Ascending aorta (tissue), 2 donors: ENCODE results near the gene ACSM4. TPM values are rescaled to one million over a fixed set of nuclear protein-coding genes. Genes with fewer than 3 reads are reported as not detected.
A peak's percentile ranks its signal among the peaks of the same experiment; 100 is the strongest.

Source experiments
- DNase-seq, 2 donors: peaks; one replicate each; pipeline ENCODE4 v3.0.0-alpha.2; 2019; ENCODE audit warnings: low spot score in 2 of 2
- H3K27ac ChIP-seq, 2 donors: fragments of 200-600 bp; sonication (generic); one replicate each; pipeline ENCODE4 v1.5.1; 2016 to 2017; ENCODE audit warnings: mild to moderate bottlenecking in 1 of 2
- H3K27me3 ChIP-seq: fragments of 200-600 bp; sonication (generic); one replicate; pipeline ENCODE4 v1.5.1; 2017
- H3K36me3 ChIP-seq, 2 donors: fragments of 200-600 bp; sonication (generic); one replicate each; pipeline ENCODE4 v1.5.1; 2016
- H3K4me1 ChIP-seq, 2 donors: fragments of 200-600 bp; sonication (generic); one replicate each; pipeline ENCODE4 v1.5.1; 2016 to 2017; ENCODE audit warnings: mild to moderate bottlenecking in 1 of 2
- H3K4me3 ChIP-seq, 2 donors: fragments of 200-600 bp; sonication (generic); one replicate each; pipeline ENCODE4 v1.5.1; 2016 to 2017; ENCODE audit warnings: mild to moderate bottlenecking in 1 of 2
- H3K9me3 ChIP-seq, 2 donors: fragments of 200-600 bp; sonication (generic); one replicate each; pipeline ENCODE4 v1.5.1; 2016
- intact Hi-C: fragments of 100-400 bp; cut with DNase I; formaldehyde crosslinking; loops from one replicate; pipeline ENCODE4 v1.15.1; 2023
- total RNA-seq: library from RNA; depleted of rRNA; stranded (reverse); fragments of >200 nt; gene quantifications from one replicate; pipeline ENCODE4 v1.1.0, GENCODE V29; 2016
- TF ChIP-seq, protein P1 (sequence below), 3 experiments: fragments of 200-600 bp in 2 of 3; fragments of 450-650 bp in 1 of 3; sonication (generic) in 2 of 3; IDR thresholded peaks; one replicate each; pipeline ENCODE4 v1.5.1; 2016 to 2019; ENCODE audit warnings: antibody characterized with exemption in 3 of 3, mild to moderate bottlenecking in 1 of 3, moderate library complexity in 1 of 3

ACSM4 gene
- total RNA-seq, 1 donor from 2014 or later: not detected

DNA sequence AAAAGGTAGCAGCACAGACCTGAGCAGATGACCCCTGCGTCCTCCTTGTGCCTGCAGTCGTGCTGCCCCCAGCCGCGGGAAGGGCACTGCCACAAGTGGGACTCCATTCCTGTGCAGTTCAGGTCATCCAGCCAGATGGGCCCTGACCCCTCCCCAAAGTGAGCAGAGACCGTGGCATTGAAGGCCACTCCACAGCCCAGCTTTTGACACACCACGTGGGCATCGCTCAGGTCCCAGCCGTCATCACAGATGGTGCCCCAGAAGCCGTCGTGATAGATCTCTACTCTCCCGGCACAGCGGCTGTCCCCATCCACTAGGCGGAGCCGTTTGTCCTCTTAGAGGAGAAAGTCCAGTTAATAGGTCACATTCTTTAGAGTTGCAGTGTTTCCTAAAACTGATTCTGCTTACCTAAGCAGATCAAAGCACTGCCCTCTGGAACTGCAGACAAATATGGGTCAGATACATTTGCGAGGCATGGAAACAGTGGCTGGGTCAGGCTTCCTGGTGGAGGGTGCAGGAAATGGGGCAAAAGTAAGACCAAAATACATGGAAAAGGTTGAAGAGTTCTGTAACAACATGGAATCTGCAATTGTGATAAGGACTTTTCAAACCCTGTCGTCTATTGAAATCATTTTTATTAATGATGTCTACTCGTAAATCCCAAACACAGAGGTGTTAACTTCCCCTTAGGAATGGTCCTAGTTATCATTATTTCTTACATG is 70.7 kb downstream of the ACSM4 start:
- intact Hi-C loops: no loop called here
- no peak for DNase-seq
- Histone ChIP-seq H3K9me3 (no peaks in the 10 kb centered on the region), H3K4me3 (no peak overlapping the region), H3K27me3 (no peaks in the 10 kb centered on the region), H3K27ac (no peak overlapping the region), H3K4me1 (no peaks in the 10 kb centered on the region), H3K36me3 (no peaks in the 10 kb centered on the region)
- TF ChIP-seq, protein P1, sequence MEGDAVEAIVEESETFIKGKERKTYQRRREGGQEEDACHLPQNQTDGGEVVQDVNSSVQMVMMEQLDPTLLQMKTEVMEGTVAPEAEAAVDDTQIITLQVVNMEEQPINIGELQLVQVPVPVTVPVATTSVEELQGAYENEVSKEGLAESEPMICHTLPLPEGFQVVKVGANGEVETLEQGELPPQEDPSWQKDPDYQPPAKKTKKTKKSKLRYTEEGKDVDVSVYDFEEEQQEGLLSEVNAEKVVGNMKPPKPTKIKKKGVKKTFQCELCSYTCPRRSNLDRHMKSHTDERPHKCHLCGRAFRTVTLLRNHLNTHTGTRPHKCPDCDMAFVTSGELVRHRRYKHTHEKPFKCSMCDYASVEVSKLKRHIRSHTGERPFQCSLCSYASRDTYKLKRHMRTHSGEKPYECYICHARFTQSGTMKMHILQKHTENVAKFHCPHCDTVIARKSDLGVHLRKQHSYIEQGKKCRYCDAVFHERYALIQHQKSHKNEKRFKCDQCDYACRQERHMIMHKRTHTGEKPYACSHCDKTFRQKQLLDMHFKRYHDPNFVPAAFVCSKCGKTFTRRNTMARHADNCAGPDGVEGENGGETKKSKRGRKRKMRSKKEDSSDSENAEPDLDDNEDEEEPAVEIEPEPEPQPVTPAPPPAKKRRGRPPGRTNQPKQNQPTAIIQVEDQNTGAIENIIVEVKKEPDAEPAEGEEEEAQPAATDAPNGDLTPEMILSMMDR (IDR thresholded peaks at IDR 0.05): peak in 1 of 3 experiments; percentile 17

DNA sequence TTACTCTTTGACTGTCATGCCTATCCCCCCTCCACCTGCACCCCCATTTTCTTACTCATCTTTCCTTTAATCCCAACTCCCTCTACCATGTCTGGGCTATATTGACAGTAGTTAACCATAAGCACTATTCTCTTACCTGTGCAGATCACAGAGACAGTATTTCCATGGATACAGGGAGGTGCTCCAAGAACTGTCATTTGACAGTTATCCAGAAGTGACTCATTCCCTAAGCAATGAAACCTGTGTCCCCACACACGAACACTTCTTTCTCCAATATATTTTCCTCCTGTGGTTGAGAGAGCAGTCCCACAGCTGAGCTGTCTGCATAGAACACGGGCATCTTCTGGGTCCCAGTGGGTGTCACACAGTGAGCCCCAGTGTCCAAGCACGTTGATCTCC is 71.3 kb downstream of the ACSM4 start:
- no peaks in the 10 kb centered on the region for H3K27me3 ChIP-seq
- intact Hi-C loops: no loop called here

DNA sequence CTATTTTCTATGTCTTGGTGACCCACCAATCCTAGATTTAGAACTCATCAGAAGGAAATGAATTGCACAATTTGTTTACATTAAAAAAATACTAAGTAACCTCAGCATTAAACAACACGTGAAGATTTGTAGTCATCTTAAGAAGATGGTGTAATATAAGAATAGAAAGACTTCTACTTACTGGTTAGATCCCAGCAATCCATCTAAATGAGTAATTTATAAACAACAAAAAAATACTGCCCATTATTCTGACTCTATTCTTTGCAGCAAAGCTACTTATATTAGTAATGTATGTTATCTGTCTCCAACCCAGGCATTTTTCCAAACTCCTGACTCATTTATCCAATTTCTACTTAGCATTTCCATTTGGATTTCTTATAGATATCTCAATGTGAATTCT is 72.3 kb downstream of the ACSM4 start:
- no peak for DNase-seq
- TF ChIP-seq, protein P1 (IDR thresholded peaks at IDR 0.05): no peak
- H3K9me3 ChIP-seq: no peaks in the 10 kb centered on the region
- no peak overlapping the region for H3K27ac ChIP-seq
- H3K36me3 ChIP-seq: no peaks in the 10 kb centered on the region
- no peak overlapping the region for H3K4me3 ChIP-seq
- no peaks in the 10 kb centered on the region for H3K4me1 ChIP-seq
- H3K27me3 ChIP-seq: no peaks in the 10 kb centered on the region
- intact Hi-C loops: no loop called here

More for the DNA sequence above, 71.3 kb downstream of the ACSM4 start:
- Histone ChIP-seq H3K36me3 (no peaks in the 10 kb centered on the region), H3K4me3 (no peak overlapping the region), H3K27ac (no peak overlapping the region), H3K4me1 (no peaks in the 10 kb centered on the region), H3K9me3 (no peaks in the 10 kb centered on the region)
- TF ChIP-seq, protein P1 (IDR thresholded peaks at IDR 0.05): no peak
- DNase-seq: no peak

Other genes with a start within 250 kb of the ACSM4 start
- 273 TPM for gene C1S, start 243.4 kb upstream of the ACSM4 start, total RNA-seq
- gene C1R, start 211.6 kb upstream of the ACSM4 start, total RNA-seq: 1,046 TPM
- 196 TPM for gene C1RL, start 194.9 kb upstream of the ACSM4 start, total RNA-seq
- gene RBP5, start 175.2 kb upstream of the ACSM4 start, total RNA-seq: 0.96 TPM
- gene CLSTN3, start 173.7 kb upstream of the ACSM4 start, total RNA-seq: 132 TPM
- gene PEX5, start 114.4 kb upstream of the ACSM4 start, total RNA-seq: 61.7 TPM
- not detected for gene CD163L1, start 140.1 kb downstream of the ACSM4 start, total RNA-seq
- 120 TPM for gene CD163, start 199.7 kb downstream of the ACSM4 start, total RNA-seq